Measurements from ENCODE around the gene PAQR8.
"Not testable (repeated sequence)": the region's sequence is repeated elsewhere in the genome, so short reads cannot be mapped to it uniquely, and the experiment has no call there.

PAQR8 gene

GRCh38 chr6:52405243-52405642 lies 43.3 kb downstream of the PAQR8 start:
- in situ Hi-C loops (cut with MboI; ENCODE audit: low sequenced_read_pairs): loop anchor here (10.0 kb wide), 1 partner anchor 110 kb away; no protein-coding TSS in a partner anchor

DNA sequence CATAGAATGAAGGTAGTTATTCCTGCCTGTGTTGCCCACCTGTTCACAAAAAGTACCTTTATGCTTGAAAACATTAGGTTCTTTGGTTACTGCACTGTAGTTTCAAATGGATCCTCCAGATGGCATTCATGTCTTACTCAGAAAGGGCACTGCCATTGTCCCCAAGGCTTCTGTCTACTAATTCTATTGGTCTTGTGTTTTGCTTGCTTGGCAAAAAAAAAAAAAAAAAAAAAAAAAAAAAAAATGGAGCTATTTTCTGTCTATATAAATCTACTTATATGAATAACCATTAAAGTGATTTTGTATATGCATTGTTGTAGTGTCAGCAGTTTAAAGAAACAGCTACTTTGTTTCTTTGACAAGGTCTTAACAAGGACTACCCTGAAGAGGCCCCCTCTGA lies 45.5 kb downstream of the PAQR8 start:
- in situ Hi-C loops (cut with MboI; ENCODE audit: low sequenced_read_pairs): loop anchor here (10.0 kb wide), 1 partner anchor 113 kb away; no protein-coding TSS in a partner anchor

DNA sequence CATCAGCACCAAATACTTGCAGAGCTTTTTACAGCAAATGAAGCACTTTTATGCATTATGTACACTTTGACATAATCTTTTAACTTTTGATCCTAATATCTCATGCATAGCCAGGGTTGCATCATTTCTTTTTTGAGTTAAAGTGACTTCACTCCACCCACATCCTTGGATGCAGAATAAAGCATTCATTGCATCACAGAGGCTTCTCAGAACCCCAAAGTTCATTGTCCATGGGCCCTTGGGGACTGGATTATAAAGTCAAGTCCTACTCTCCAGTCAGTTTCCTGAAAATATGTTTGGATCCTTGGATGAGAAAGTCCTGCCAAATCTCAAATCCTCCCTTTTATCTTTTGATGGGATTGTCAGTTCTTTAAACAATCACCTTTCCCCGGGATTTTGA lies 47.5 kb downstream of the PAQR8 start:
- in situ Hi-C loops (cut with MboI; ENCODE audit: low sequenced_read_pairs): loop anchor here (10.0 kb wide), 1 partner anchor 115 kb away; no protein-coding TSS in a partner anchor

DNA sequence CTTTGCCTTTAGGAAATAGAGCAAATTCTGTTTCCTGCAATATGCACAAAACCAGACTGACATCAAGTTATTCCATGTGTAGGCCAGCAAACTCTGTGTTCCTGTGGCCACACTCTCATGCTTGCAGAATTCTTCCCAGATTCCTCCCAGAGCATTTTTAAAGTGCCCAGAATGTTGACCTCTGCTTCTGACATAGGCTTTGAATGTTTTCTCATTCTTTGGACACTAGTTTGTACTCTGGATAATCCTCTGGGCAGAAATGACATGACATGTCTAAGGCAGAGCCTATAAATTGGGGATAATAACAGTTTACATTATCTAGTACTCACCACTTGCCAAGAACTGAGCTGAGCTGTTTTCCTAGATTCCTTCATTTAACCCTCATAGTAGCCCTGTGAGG lies 49.0 kb downstream of the PAQR8 start:
- in situ Hi-C loops (cut with MboI; ENCODE audit: low sequenced_read_pairs): loop anchor here (10.0 kb wide), 1 partner anchor 254 kb away; no protein-coding TSS in a partner anchor

GRCh38 chr6:52411911-52412310 lies 50.0 kb downstream of the PAQR8 start:
- in situ Hi-C loops (cut with MboI; ENCODE audit: low sequenced_read_pairs): loop anchor here (10.0 kb wide), 1 partner anchor 253 kb away; no protein-coding TSS in a partner anchor

GRCh38 chr6:52415333-52415732 lies 53.4 kb downstream of the PAQR8 start:
- in situ Hi-C loops (cut with MboI; ENCODE audit: low sequenced_read_pairs): loop anchor here (10.0 kb wide), 1 partner anchor 249 kb away; no protein-coding TSS in a partner anchor

GRCh38 chr6:52415917-52416628 lies 54.1 kb downstream of the PAQR8 start:
- in situ Hi-C loops (cut with MboI; ENCODE audit: low sequenced_read_pairs): loop anchor here (10.0 kb wide), 1 partner anchor 249 kb away; no protein-coding TSS in a partner anchor

- in situ Hi-C loops (cut with MboI; ENCODE audit: low sequenced_read_pairs): loop anchor here (10.0 kb wide), 1 partner anchor 248 kb away; no protein-coding TSS in a partner anchor
Observed at GRCh38 chr6:52416629-52417151, 54.7 kb downstream of the PAQR8 start.

DNA sequence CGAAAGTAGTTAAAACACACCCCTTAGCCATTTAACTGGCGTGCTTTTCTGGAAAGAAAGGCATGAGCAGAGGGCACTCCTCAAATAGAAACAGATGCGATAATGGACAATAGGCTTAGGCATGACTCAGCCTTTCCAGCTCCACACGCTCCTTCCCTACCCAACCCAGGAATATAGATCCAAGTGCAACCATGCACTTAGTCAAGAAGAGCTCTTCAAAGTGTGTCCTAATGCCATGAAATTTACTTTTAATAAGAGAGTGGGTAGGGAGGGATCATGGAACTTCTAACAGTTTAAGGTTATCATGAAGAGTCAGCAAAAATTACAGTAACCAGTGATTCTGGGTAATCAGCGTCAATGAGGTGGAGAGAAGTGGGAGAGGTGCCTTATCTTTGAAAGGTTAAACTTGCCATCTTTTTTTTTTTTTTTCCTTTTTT lies 55.7 kb downstream of the PAQR8 start:
- in situ Hi-C loops (cut with MboI; ENCODE audit: low sequenced_read_pairs): loop anchor here (10.0 kb wide), 1 partner anchor 247 kb away; no protein-coding TSS in a partner anchor

DNA sequence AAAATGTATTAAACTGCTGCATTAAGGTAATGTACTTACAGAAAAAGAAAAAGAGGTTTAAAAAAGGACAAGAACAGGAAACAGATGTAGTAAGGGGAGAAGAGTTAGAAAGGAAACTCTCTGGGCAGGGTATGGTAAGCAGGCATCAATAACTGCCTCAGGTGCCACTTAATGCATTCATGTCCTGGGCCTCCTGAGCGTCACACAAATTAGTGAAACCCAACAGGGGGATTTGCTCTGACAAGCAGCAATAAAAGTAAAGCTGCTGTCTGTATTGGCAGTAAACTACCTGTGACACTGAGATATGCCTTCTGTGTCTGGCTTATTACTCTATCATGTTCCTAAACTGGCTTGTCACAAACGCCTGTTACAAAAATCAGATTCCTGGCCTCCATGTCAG lies 56.7 kb downstream of the PAQR8 start:
- in situ Hi-C loops (cut with MboI; ENCODE audit: low sequenced_read_pairs): loop anchor here (10.0 kb wide), 1 partner anchor 246 kb away; no protein-coding TSS in a partner anchor

GRCh38 chr6:52419809-52420667 lies 58.1 kb downstream of the PAQR8 start, which contains the start of gene EFHC1:
EFHC1 (plus strand) TSS chr6:52420342; CDS start chr6:52420411, 69 bp downstream.
- in situ Hi-C loops (cut with MboI; ENCODE audit: low sequenced_read_pairs): loop anchor here (10.0 kb wide), 1 partner anchor 245 kb away; no protein-coding TSS in a partner anchor

DNA sequence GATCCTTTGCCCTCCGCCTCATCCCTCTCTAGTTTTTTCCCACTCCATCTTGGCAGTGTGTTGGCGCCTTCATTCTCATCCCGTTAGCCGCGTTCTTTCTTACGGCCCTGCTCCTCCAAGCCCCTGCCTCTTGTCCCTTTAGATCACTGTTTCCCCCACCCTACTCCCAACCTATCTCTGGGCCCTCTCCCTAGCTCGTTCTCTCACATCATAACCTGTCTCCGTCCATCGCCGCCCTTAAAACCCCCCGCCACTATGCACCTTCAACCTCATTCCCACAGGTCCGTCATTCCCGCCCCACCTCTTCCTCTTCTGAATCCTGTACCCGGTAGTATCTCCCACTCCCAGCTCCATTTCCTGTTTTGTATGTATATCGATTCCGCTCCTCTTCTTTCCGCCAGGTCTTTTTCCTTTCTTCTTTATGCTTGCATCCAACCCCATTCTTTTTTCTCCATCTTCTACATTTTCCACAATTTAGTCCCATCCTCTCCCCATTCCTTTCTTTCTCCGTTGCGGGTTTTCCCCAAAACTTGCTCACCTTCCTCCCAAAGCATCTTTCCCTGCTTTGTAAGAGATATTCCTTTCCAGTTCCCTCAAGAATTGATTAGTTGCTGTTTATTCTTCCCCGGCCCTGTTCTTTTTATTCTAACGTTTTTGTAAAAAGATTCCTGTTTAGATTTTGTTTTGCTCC lies 58.9 kb downstream of the PAQR8 start:
- in situ Hi-C loops (cut with MboI; ENCODE audit: low sequenced_read_pairs): no loop called here

DNA sequence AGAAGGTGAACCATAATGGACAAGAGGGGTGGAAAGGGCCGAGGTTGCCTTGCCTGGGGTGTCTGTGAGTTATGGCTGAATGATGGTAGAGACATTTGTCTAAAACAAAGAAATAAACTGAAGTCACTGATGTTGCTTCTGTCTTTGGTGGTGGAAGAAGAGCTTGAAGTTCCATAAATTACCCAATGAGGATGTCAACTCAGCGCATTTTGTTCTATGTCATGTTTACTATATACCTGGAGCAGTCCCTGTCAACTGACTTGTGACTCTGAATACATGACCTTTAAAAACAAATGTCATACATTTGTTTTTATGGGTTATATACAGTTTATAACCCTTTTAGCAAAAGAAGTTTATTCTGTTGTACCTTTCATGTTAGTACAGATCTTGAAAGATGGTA lies 60.2 kb downstream of the PAQR8 start:
- in situ Hi-C loops (cut with MboI; ENCODE audit: low sequenced_read_pairs): no loop called here

DNA sequence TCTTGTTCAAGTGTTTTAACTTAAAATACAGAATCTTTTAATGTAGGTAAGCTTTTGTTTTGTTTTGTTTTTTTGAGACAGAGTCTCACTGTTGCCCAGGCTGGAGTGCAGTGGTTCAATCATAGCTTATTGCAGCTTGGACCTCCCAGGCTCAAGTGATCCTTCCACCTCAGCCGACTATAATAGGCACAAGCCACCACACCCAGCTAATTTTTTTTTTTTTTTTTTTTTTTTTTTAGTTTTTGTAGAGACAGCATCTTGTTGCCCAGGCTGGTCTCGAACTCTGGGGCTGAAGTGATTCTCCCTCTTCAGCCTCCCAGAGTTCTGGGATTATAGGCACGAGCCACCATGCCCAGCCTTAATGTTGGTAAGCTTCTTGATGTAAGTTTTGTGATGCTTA lies 61.5 kb downstream of the PAQR8 start:
- in situ Hi-C loops (cut with MboI; ENCODE audit: low sequenced_read_pairs): no loop called here

DNA sequence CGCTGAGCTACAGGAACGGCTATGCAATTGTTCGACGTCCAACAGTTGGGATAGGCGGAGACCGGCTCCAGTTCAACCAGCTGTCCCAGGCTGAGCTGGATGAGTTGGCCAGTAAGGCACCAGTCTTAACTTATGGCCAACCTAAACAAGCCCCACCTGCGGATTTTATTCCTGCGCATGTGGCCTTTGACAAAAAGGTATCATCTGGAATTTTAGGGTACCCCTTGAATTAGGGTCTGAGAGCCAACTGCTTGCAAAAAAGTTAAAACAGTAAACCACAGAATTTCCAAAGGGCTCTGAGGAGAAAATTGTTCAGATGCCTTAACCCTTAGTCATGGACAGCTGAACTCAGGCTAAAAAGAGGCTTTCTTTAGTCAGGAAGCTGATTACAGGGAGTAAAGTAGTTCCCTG lies 62.0 kb downstream of the PAQR8 start:
- in situ Hi-C loops (cut with MboI; ENCODE audit: low sequenced_read_pairs): no loop called here

DNA sequence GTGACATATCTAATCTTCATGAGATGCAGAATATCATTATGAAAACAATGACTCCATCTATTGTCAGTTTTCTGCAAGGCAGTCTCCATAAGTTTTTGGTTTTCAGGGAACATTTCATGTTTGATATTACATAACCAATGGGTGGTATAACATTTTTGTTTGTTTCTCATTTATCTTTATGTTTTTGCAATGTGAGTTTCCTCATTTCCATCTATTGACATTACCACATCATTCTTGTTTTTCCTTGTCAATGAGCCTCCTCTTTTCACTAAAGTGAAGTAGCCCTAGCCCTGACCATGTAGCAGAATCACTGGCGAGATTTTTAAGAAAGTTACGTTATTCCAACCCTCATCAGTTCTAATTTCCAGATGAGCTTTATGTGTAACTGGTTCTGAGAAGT lies 62.6 kb downstream of the PAQR8 start:
- in situ Hi-C loops (cut with MboI; ENCODE audit: low sequenced_read_pairs): no loop called here

DNA sequence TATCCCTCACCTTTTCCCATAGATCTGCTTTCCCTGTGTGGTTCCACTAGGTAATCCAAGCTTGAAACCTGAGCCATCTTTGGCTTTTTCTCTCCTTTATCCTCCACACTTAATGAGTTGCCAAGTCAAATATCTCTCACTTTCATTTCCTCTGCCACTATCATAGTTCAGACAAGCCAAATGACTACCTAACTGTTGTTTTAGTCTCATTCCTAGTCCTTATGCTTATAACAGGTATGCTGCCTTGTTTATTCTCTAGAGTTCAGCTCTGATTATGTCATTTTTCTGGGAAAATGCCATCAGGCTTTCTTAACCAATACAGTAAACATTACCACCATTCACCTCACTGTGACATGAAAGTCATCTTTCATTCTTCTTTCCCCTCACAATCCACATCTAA lies 64.7 kb downstream of the PAQR8 start:
- in situ Hi-C loops (cut with MboI; ENCODE audit: low sequenced_read_pairs): no loop called here

- in situ Hi-C loops (cut with MboI; ENCODE audit: low sequenced_read_pairs): not testable (repeated sequence)
Observed at GRCh38 chr6:52433294-52433693, 71.3 kb downstream of the PAQR8 start.

DNA sequence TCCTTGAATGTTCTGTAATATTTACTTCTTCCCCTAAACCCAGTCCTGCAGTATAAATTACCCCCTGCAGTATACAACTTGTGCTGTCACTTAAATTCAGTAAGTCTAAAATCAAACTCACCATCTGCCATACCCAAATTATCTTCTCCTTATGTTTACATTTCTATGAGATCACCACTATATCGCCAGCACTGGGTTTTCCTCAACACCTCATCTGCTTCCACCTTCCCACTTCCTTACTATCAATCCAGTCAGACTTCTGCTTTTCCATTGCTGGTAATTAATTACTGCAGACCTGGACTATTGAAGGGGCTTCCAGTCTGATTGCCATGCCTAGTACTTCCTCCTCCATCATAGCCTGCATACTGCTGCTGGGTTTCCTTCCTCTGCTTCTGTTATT lies 73.4 kb downstream of the PAQR8 start:
- in situ Hi-C loops (cut with MboI; ENCODE audit: low sequenced_read_pairs): no loop called here

GRCh38 chr6:52438926-52439325 lies 77.0 kb downstream of the PAQR8 start:
- in situ Hi-C loops (cut with MboI; ENCODE audit: low sequenced_read_pairs): no loop called here

All from HL-60/S4 treated with retinoic acid at 250 ng/mL for 4 days and 3 days (cell line).